ENCODE results near the gene PRRG1. TPM values are rescaled to one million over a fixed set of nuclear protein-coding genes. Genes with fewer than 3 reads are reported as not detected.

The PRRG1 gene
- total RNA-seq, 1 experiment from 2014 or later: 12.8 TPM

DNA sequence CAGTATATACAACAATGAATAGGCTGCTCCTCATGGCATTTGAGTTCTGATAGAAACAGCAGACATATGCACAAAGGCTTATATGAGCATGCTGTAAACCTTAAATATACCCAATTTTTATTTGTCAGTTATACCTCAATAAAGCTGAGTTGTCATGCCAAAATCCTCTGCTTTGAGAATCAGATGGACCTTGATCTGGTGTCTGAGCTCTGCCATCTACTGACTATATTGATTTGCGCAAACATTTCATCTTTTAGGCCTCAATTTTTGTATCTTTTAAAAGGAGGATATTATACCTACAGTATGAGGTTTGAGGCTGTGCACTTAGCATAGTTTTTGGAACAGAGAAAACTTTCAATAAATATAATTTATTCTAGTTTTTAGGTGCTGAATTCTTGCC is 85.2 kb downstream of the PRRG1 start:
- Histone ChIP-seq H3K9me2 (replicated peaks; ENCODE audit: low read length) (no peaks in the 10 kb centered on the region), H3K4me3 (ENCODE audit: low read length) (no peak overlapping the region), H3F3A (ENCODE audit: low read length, unreplicated experiment) (no peaks in the 10 kb centered on the region), H4K20me1 (ENCODE audit: low read length) (no peaks in the 10 kb centered on the region), H3K9me3 (ENCODE audit: low read length) (no peaks in the 10 kb centered on the region), H3K79me2 (ENCODE audit: low read length) (no peaks in the 10 kb centered on the region), H3K4me1 (ENCODE audit: insufficient read depth, low read length) (no peaks in the 10 kb centered on the region), H3K36me3 (ENCODE audit: low read depth, low read length) (no peaks in the 10 kb centered on the region), H3K27ac (ENCODE audit: low read length) (no peak overlapping the region), H3K4me2 (ENCODE audit: low read length) (no peak overlapping the region), H3K9ac (ENCODE audit: low read length) (no peak overlapping the region), H3K27me3 (ENCODE audit: low read length) (no peaks in the 10 kb centered on the region), H2AFZ (ENCODE audit: low read length) (no peak overlapping the region)
- TF ChIP-seq CTCF (conservative IDR thresholded peaks at IDR 0.05; ENCODE audit: low read depth, low read length): no peak; the same call in 1 of the 2 replicates
- TF ChIP-seq EZH2phosphoT487 (IDR thresholded peaks at IDR 0.05; ENCODE audit: borderline replicate concordance, low read length): no peak
- TF ChIP-seq EZH2 (IDR thresholded peaks at IDR 0.05; ENCODE audit: low read length, unreplicated experiment): no peak
- no TSS peak for BruUV-seq (replicated peaks)
- peak; percentile 4 for DNase-seq
- ChIA-PET CTCF (interaction anchor here (0.5 kb wide), 1 partner anchor 113 kb away, joined by 4 read pairs; no protein-coding TSS in a partner anchor), POLR2A (ENCODE audit: unreplicated experiment) (no interaction called here)
- intact Hi-C loops (cut with micrococcal nuclease): loop anchor here (10.0 kb wide), 1 partner anchor 80 kb away; no protein-coding TSS in a partner anchor
- no peak for ATAC-seq

DNA sequence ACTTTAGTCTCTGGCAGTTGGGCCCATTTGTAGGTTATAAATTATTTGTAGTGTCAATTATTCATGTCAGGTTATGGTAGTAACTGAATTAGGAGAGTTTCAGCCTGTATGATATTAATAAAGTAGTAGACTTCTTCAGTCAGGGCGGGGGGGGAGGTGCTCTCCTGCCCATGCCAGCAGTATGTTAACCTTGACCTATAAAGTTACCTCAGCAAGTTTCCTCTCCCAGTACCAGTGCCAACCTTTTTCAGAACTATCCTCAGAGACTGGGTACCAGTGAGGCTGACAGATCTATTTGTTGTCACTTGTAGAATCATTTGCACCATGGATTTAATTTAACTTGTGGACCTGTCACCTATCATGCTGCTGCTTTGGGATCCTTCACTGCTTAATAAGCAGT is 88.0 kb downstream of the PRRG1 start:
- POLR2A ChIA-PET (ENCODE audit: unreplicated experiment): no interaction called here
- no peaks in the 10 kb centered on the region for H3F3A ChIP-seq (ENCODE audit: low read length, unreplicated experiment)
- no peak overlapping the region for H3K27ac ChIP-seq (ENCODE audit: low read length)
- BruUV-seq (replicated peaks): no TSS peak
- no peaks in the 10 kb centered on the region for H3K79me2 ChIP-seq (ENCODE audit: low read length)
- no peak overlapping the region for H2AFZ ChIP-seq (ENCODE audit: low read length)
- H3K4me1 ChIP-seq (ENCODE audit: insufficient read depth, low read length): no peaks in the 10 kb centered on the region
- H3K4me3 ChIP-seq (ENCODE audit: low read length): no peak overlapping the region
- CTCF ChIA-PET: no interaction called here
- H4K20me1 ChIP-seq (ENCODE audit: low read length): no peaks in the 10 kb centered on the region
- no peak for DNase-seq
- no peaks in the 10 kb centered on the region for H3K9me2 ChIP-seq (replicated peaks; ENCODE audit: low read length)
- intact Hi-C loops (cut with micrococcal nuclease): loop anchor here (10.0 kb wide), 1 partner anchor 82 kb away; no protein-coding TSS in a partner anchor
- TF ChIP-seq EZH2 (IDR thresholded peaks at IDR 0.05; ENCODE audit: low read length, unreplicated experiment) (no peak), EZH2phosphoT487 (IDR thresholded peaks at IDR 0.05; ENCODE audit: borderline replicate concordance, low read length) (no peak), CTCF (conservative IDR thresholded peaks at IDR 0.05; ENCODE audit: low read depth, low read length) (no peak)
- no peaks in the 10 kb centered on the region for H3K27me3 ChIP-seq (ENCODE audit: low read length)
- no peak overlapping the region for H3K9ac ChIP-seq (ENCODE audit: low read length)
- no peaks in the 10 kb centered on the region for H3K36me3 ChIP-seq (ENCODE audit: low read depth, low read length)
- no peak overlapping the region for H3K4me2 ChIP-seq (ENCODE audit: low read length)
- ATAC-seq: no peak
- no peaks in the 10 kb centered on the region for H3K9me3 ChIP-seq (ENCODE audit: low read length)

DNA sequence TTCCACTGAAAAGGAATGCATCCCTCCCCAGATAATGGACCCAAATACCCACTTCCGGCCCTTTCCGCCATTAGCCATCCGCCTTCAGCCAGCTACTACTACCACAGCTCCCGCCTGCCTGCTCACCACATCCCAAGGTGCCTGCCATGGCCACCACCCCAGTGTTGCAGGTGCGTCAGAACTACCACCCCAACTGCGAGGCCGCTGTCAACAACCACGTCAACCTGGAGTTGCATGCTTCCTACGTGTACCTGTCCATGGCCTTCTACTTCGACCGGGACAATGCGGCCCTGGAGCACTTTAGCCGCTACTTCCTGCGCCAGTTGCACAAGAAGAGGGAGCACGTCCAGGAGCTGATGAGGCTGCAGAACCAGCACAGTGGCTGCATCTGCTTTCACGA is 92.2 kb downstream of the PRRG1 start:
- DNase-seq: no peak
- H3K9ac ChIP-seq (ENCODE audit: low read length): no peak overlapping the region
- intact Hi-C loops (cut with micrococcal nuclease): no loop called here
- no peaks in the 10 kb centered on the region for H3K4me1 ChIP-seq (ENCODE audit: insufficient read depth, low read length)
- H2AFZ ChIP-seq (ENCODE audit: low read length): no peak overlapping the region
- H3K79me2 ChIP-seq (ENCODE audit: low read length): no peaks in the 10 kb centered on the region
- H3K4me2 ChIP-seq (ENCODE audit: low read length): no peak overlapping the region
- no peak overlapping the region for H3K4me3 ChIP-seq (ENCODE audit: low read length)
- H3K27ac ChIP-seq (ENCODE audit: low read length): no peak overlapping the region
- H3K9me2 ChIP-seq (replicated peaks; ENCODE audit: low read length): no peaks in the 10 kb centered on the region
- CTCF ChIA-PET: no interaction called here
- no TSS peak for BruUV-seq (replicated peaks)
- no peaks in the 10 kb centered on the region for H3K27me3 ChIP-seq (ENCODE audit: low read length)
- no peaks in the 10 kb centered on the region for H4K20me1 ChIP-seq (ENCODE audit: low read length)
- POLR2A ChIA-PET (ENCODE audit: unreplicated experiment): no interaction called here
- TF ChIP-seq EZH2 (IDR thresholded peaks at IDR 0.05; ENCODE audit: low read length, unreplicated experiment) (no peak), CTCF (conservative IDR thresholded peaks at IDR 0.05; ENCODE audit: low read depth, low read length) (no peak), EZH2phosphoT487 (IDR thresholded peaks at IDR 0.05; ENCODE audit: borderline replicate concordance, low read length) (no peak)
- ATAC-seq: no peak
- H3K9me3 ChIP-seq (ENCODE audit: low read length): no peaks in the 10 kb centered on the region
- H3K36me3 ChIP-seq (ENCODE audit: low read depth, low read length): no peaks in the 10 kb centered on the region; the same call in none of the 2 replicates
- no peaks in the 10 kb centered on the region for H3F3A ChIP-seq (ENCODE audit: low read length, unreplicated experiment)

All from PC-3 (cell line).